Measurements from ENCODE around the gene GRPEL1. TPM values are rescaled to one million over a fixed set of nuclear protein-coding genes. Genes with fewer than 3 reads are reported as not detected.
A peak's percentile ranks its signal among the peaks of the same experiment; 100 is the strongest.
"Not testable (repeated sequence)": the region's sequence is repeated elsewhere in the genome, so short reads cannot be mapped to it uniquely, and the experiment has no call there.

The GRPEL1 gene
- total RNA-seq, 1 donor from 2014 or later: 21.0 TPM

- H3K27ac Mint-ChIP-seq: no peak overlapping the region
- no peaks in the 10 kb centered on the region for H3K36me3 Mint-ChIP-seq
- no peaks in the 10 kb centered on the region for H3F3A ChIP-seq (ENCODE audit: low read depth)
- H3K27me3 ChIP-seq: peaks cover 70% of the 10 kb centered on the region
- H3K4me3 ChIP-seq: no peak overlapping the region
- DNase-seq (ENCODE audit: low spot score): no peak
- H3K27me3 Mint-ChIP-seq (ENCODE audit: insufficient read depth, low read depth): peaks cover 11% of the 10 kb centered on the region
- peaks cover 4% of the 10 kb centered on the region for H3K9me3 ChIP-seq (ENCODE audit: low read depth)
- H3K9ac ChIP-seq: no peak overlapping the region
- H3K27ac ChIP-seq: no peak overlapping the region
- no peaks in the 10 kb centered on the region for H3K36me3 ChIP-seq
- no peaks in the 10 kb centered on the region for H4K20me1 ChIP-seq (ENCODE audit: low read depth)
- peaks cover 8% of the 10 kb centered on the region for H3K9me3 Mint-ChIP-seq
- H3K4me1 Mint-ChIP-seq: peaks cover 23% of the 10 kb centered on the region
- no peak overlapping the region for H3K4me3 Mint-ChIP-seq
- TF ChIP-seq EZH2phosphoT487 (IDR thresholded peaks at IDR 0.05) (no peak), EZH2 (IDR thresholded peaks at IDR 0.05) (no peak), CTCF (IDR thresholded peaks at IDR 0.05) (no peak)
- no peak overlapping the region for H2AFZ ChIP-seq (replicated peaks)
- H3K79me2 ChIP-seq (ENCODE audit: low read depth): no peaks in the 10 kb centered on the region
- H3K4me1 ChIP-seq: no peaks in the 10 kb centered on the region
- no peak overlapping the region for H3K4me2 ChIP-seq
These were observed 19.2 kb upstream of the GRPEL1 start for GRCh38 chr4:7087036-7087435.

DNA sequence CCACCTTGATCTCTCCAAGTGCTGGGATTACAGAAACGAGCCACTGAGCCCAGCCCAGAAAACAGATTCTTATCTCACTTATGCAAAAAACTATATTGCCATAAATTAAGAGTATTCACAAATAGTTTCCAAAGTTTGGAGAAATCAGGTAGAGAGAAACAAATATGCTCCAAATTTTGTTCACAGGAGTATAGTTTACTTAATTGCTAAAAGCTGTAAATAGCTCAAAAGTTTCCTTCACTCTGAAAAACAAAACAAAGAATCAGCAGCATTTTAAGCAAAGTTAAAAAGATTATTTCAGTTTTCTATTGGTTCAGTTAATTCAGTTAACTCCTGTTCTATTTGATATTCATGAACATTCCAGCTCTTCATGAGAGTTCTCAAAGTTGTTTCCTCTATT, 18.5 kb upstream of the GRPEL1 start:
- peaks cover 9% of the 10 kb centered on the region for H3K27me3 Mint-ChIP-seq (ENCODE audit: insufficient read depth, low read depth)
- Histone ChIP-seq H3K9me3 (ENCODE audit: low read depth) (peaks cover 4% of the 10 kb centered on the region), H3K27me3 (peaks cover 68% of the 10 kb centered on the region), H3K4me1 (no peaks in the 10 kb centered on the region), H3K79me2 (ENCODE audit: low read depth) (no peaks in the 10 kb centered on the region), H2AFZ (replicated peaks) (no peak overlapping the region), H3K9ac (no peak overlapping the region), H3K4me2 (no peak overlapping the region), H3K36me3 (no peaks in the 10 kb centered on the region), H3K4me3 (no peak overlapping the region), H3K27ac (no peak overlapping the region), H4K20me1 (ENCODE audit: low read depth) (no peaks in the 10 kb centered on the region), H3F3A (ENCODE audit: low read depth) (no peaks in the 10 kb centered on the region)
- peaks cover 8% of the 10 kb centered on the region for H3K9me3 Mint-ChIP-seq
- peaks cover 20% of the 10 kb centered on the region for H3K4me1 Mint-ChIP-seq
- no peaks in the 10 kb centered on the region for H3K36me3 Mint-ChIP-seq
- no peak for DNase-seq (ENCODE audit: low spot score)
- H3K27ac Mint-ChIP-seq: no peak overlapping the region
- TF ChIP-seq EZH2 (IDR thresholded peaks at IDR 0.05) (no peak), EZH2phosphoT487 (IDR thresholded peaks at IDR 0.05) (no peak), CTCF (IDR thresholded peaks at IDR 0.05) (peak; percentile 15)
- no peak overlapping the region for H3K4me3 Mint-ChIP-seq

DNA sequence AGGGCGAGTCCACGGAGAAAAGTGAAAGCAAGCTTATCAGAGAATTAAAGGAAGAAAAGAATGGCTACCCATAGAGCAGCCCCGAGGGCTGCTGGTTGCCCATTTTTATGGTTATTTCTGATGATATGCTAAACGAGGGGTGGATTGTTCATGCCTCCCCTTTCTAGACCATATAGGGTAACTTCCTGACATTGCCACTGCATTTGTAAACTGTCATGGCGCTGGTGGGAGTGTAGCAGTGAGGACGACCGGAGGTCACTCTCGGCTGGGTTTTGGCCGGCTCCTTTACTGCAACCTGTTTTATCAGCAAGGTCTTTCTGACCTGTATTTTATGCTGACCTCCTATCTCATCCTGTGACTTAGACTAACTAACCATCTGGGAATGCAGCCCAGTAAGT, 16.7 kb upstream of the GRPEL1 start:
- not testable (repeated sequence) for H2AFZ ChIP-seq (replicated peaks); H3K79me2 ChIP-seq (ENCODE audit: low read depth); H3K4me1 ChIP-seq; H4K20me1 ChIP-seq (ENCODE audit: low read depth); H3K36me3 Mint-ChIP-seq; H3K27ac ChIP-seq; H3K4me1 Mint-ChIP-seq; H3K9me3 ChIP-seq (ENCODE audit: low read depth); DNase-seq (ENCODE audit: low spot score); H3K4me3 Mint-ChIP-seq; H3K36me3 ChIP-seq; H3K4me2 ChIP-seq; H3K4me3 ChIP-seq; H3K27me3 Mint-ChIP-seq (ENCODE audit: insufficient read depth, low read depth); H3K9ac ChIP-seq; H3K27ac Mint-ChIP-seq; H3F3A ChIP-seq (ENCODE audit: low read depth)
- peaks cover 11% of the 10 kb centered on the region for H3K9me3 Mint-ChIP-seq
- peaks cover 66% of the 10 kb centered on the region for H3K27me3 ChIP-seq

GRCh38 chr4:7083597-7084563, 16.0 kb upstream of the GRPEL1 start:
- H3K27ac Mint-ChIP-seq: no peak overlapping the region
- H3K27me3 Mint-ChIP-seq (ENCODE audit: insufficient read depth, low read depth): peaks cover 5% of the 10 kb centered on the region
- no peaks in the 10 kb centered on the region for H3K36me3 Mint-ChIP-seq
- Histone ChIP-seq H3K4me3 (no peak overlapping the region), H3F3A (ENCODE audit: low read depth) (no peaks in the 10 kb centered on the region), H3K4me2 (no peak overlapping the region), H3K27me3 (peaks cover 60% of the 10 kb centered on the region), H3K36me3 (no peaks in the 10 kb centered on the region), H3K9me3 (ENCODE audit: low read depth) (peaks cover 9% of the 10 kb centered on the region), H3K79me2 (ENCODE audit: low read depth) (no peaks in the 10 kb centered on the region), H4K20me1 (ENCODE audit: low read depth) (no peaks in the 10 kb centered on the region), H3K4me1 (no peaks in the 10 kb centered on the region), H3K9ac (no peak overlapping the region), H3K27ac (no peak overlapping the region), H2AFZ (replicated peaks) (no peak overlapping the region)
- TF ChIP-seq EZH2 (IDR thresholded peaks at IDR 0.05): no peak
- peaks cover under 1% of the 10 kb centered on the region for H3K4me1 Mint-ChIP-seq
- H3K4me3 Mint-ChIP-seq: no peak overlapping the region
- no peak for DNase-seq (ENCODE audit: low spot score)
- peaks cover 13% of the 10 kb centered on the region for H3K9me3 Mint-ChIP-seq

DNA sequence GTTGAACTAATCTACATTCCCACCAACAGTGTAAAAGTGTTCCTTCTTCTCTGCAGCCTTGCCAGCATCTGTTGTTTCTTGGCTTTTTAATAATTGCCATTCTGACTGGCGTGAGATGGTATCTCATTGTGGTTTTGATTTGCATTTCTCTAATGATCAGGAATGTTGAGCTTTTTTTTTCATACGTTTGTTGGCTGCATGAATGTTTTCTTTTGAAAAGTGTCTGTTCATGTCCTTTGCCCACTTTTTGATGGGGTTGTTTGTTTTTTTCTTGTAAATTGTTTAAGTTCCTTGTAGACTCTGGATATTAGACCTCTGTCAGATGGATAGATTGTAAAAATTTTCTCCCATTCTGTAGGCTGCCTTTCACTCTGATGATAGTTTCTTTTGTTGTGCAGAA, 12.0 kb upstream of the GRPEL1 start:
- not testable (repeated sequence) for H2AFZ ChIP-seq (replicated peaks); H3K4me1 Mint-ChIP-seq; H3K27ac ChIP-seq

GRCh38 chr4:7079483-7079882, 11.6 kb upstream of the GRPEL1 start:
- not testable (repeated sequence) for H3F3A ChIP-seq (ENCODE audit: low read depth); DNase-seq (ENCODE audit: low spot score); H2AFZ ChIP-seq (replicated peaks); H3K9ac ChIP-seq; H3K27me3 Mint-ChIP-seq (ENCODE audit: insufficient read depth, low read depth); H3K4me2 ChIP-seq; H3K36me3 ChIP-seq; H4K20me1 ChIP-seq (ENCODE audit: low read depth); H3K4me3 ChIP-seq; H3K4me1 ChIP-seq; H3K27ac Mint-ChIP-seq; H3K4me3 Mint-ChIP-seq; H3K79me2 ChIP-seq (ENCODE audit: low read depth); H3K9me3 Mint-ChIP-seq; H3K27ac ChIP-seq; H3K36me3 Mint-ChIP-seq; H3K4me1 Mint-ChIP-seq; H3K9me3 ChIP-seq (ENCODE audit: low read depth)
- peaks cover 32% of the 10 kb centered on the region for H3K27me3 ChIP-seq

More for the DNA sequence above, 12.0 kb upstream of the GRPEL1 start:
- H3K27me3 Mint-ChIP-seq (ENCODE audit: insufficient read depth, low read depth); H3K27ac Mint-ChIP-seq; H4K20me1 ChIP-seq (ENCODE audit: low read depth); H3K4me2 ChIP-seq; DNase-seq (ENCODE audit: low spot score); H3K9me3 ChIP-seq (ENCODE audit: low read depth); H3K79me2 ChIP-seq (ENCODE audit: low read depth); H3K4me3 ChIP-seq; H3K9ac ChIP-seq; H3K9me3 Mint-ChIP-seq; H3K4me3 Mint-ChIP-seq; H3K4me1 ChIP-seq; H3K36me3 Mint-ChIP-seq; H3K36me3 ChIP-seq; H3F3A ChIP-seq (ENCODE audit: low read depth): not testable (repeated sequence)
- H3K27me3 ChIP-seq: peaks cover 33% of the 10 kb centered on the region
